ENCODE measurements around the gene DSTYK. TPM values are rescaled to one million over a fixed set of nuclear protein-coding genes. Genes with fewer than 3 reads are reported as not detected.

The DSTYK gene
- total RNA-seq, 4 donors from 2014 or later, result 15.3 to 21.3 (median 17.7) TPM

- peak in 1 of 2 donors; percentile 70 for DNase-seq (ENCODE audit: low spot score in 2 of 2)
- intact Hi-C loops (cut with DNase I; ENCODE audit: low total_unique reads), result no loop called here
- TF ChIP-seq CTCF (IDR thresholded peaks at IDR 0.05), result no peak
- no peak for TF ChIP-seq POLR2A (IDR thresholded peaks at IDR 0.05)
- H3K4me3 ChIP-seq (ENCODE audit: low read depth, poor library complexity, severe bottlenecking), result no peak overlapping the region
- 93 to 94% methylated on average over 7 of the region's 7 CpGs for WGBS, 2 donors
These were observed 20.8 kb upstream of the DSTYK start for GRCh38 chr1:205232127-205232820.

- intact Hi-C loops (cut with DNase I; ENCODE audit: low total_unique reads), result no loop called here
These were observed 19.5 kb upstream of the DSTYK start for GRCh38 chr1:205230982-205231381.

GRCh38 chr1:205229916-205230700 lies 18.6 kb upstream of the DSTYK start:
- peak in 1 of 2 donors; percentile 60 for DNase-seq (ENCODE audit: low spot score in 2 of 2)
- WGBS, 2 donors, result 40% methylated on average over 10 of the region's 10 CpGs
- H3K4me3 ChIP-seq (ENCODE audit: low read depth, poor library complexity, severe bottlenecking), result no peak overlapping the region
- no peak for TF ChIP-seq CTCF (IDR thresholded peaks at IDR 0.05)
- TF ChIP-seq POLR2A (IDR thresholded peaks at IDR 0.05), result no peak
- intact Hi-C loops (cut with DNase I; ENCODE audit: low total_unique reads), result no loop called here

More at GRCh38 chr1:205230982-205231381, 19.5 kb upstream of the DSTYK start:
- DNase-seq (ENCODE audit: low spot score in 2 of 2), result no peak
- no peak overlapping the region for H3K4me3 ChIP-seq (ENCODE audit: low read depth, poor library complexity, severe bottlenecking)
- TF ChIP-seq CTCF (IDR thresholded peaks at IDR 0.05) (no peak), POLR2A (IDR thresholded peaks at IDR 0.05) (no peak)
- whole genome bisulfite sequencing, 2 donors, result 89 to 93% methylated on average over 5 of the region's 5 CpGs

- peak in 1 of 2 donors; percentile 88 for DNase-seq (ENCODE audit: low spot score in 2 of 2)
- intact Hi-C loops (cut with DNase I; ENCODE audit: low total_unique reads), result no loop called here
- peak overlapping the region; percentile 21 for H3K4me3 ChIP-seq (ENCODE audit: low read depth, poor library complexity, severe bottlenecking)
- TF ChIP-seq POLR2A (IDR thresholded peaks at IDR 0.05), result no peak
- TF ChIP-seq CTCF (IDR thresholded peaks at IDR 0.05), result no peak
- WGBS, 2 donors, result 3 to 4% methylated on average over 6 to 14 of the region's 15 CpGs
These were observed 17.9 kb upstream of the DSTYK start for GRCh38 chr1:205229399-205229871.

GRCh38 chr1:205228093-205228521 lies 16.6 kb upstream of the DSTYK start:
- TF ChIP-seq POLR2A (IDR thresholded peaks at IDR 0.05), result no peak
- no peak for TF ChIP-seq CTCF (IDR thresholded peaks at IDR 0.05)
- H3K4me3 ChIP-seq (ENCODE audit: low read depth, poor library complexity, severe bottlenecking), result peak overlapping the region; percentile 46
- peak in 1 of 2 donors; percentile 86 for DNase-seq (ENCODE audit: low spot score in 2 of 2)
- WGBS, 2 donors, result 0% methylated on average over 13 to 14 of the region's 27 CpGs
- intact Hi-C loops (cut with DNase I; ENCODE audit: low total_unique reads), result no loop called here
